Spleen (tissue), 11 donors: ENCODE measurements around the gene ZNF182. TPM values are rescaled to one million over a fixed set of nuclear protein-coding genes. Genes with fewer than 3 reads are reported as not detected.
"Not testable (repeated sequence)": the region's sequence is repeated elsewhere in the genome, so short reads cannot be mapped to it uniquely, and the experiment has no call there.

Experiments used
- DNase-seq: peaks from one replicate; pipeline ENCODE4 v3.0.0-alpha.2; 2020
- H3K27ac ChIP-seq, 8 donors: fragments of 200-600 bp; sonication (generic) in 7 of 8; 1 replicate in 4 of 8; 2 replicates in 4 of 8; pipeline versions ENCODE4 v1.5.0 to v1.8.0; 2016 to 2021; ENCODE audit warnings: inconsistent platforms in 4 of 8, mild to moderate bottlenecking in 4 of 8, moderate library complexity in 1 of 8
- H3K27me3 ChIP-seq, 7 donors: fragments of 200-600 bp; sonication (generic) in 6 of 7; replicated peaks in 1 of 7; 1 replicate in 4 of 7; 2 replicates in 3 of 7; pipeline versions ENCODE4 v1.5.0 to v1.8.0; 2016 to 2021; ENCODE audit warnings: inconsistent platforms in 3 of 7, mild to moderate bottlenecking in 1 of 7
- H3K36me3 ChIP-seq, 6 donors: fragments of 200-600 bp; sonication (generic) in 5 of 6; 1 replicate in 4 of 6; 2 replicates in 2 of 6; pipeline versions ENCODE4 v1.5.0 to v1.8.0; 2016 to 2021; ENCODE audit warnings: inconsistent platforms in 2 of 6
- H3K4me1 ChIP-seq, 6 donors: fragments of 200-600 bp; sonication (generic) in 5 of 6; 1 replicate in 3 of 6; 2 replicates in 3 of 6; pipeline versions ENCODE4 v1.5.0 to v1.8.0; 2016 to 2021; ENCODE audit warnings: inconsistent platforms in 3 of 6
- H3K4me3 ChIP-seq, 8 donors: fragments of 200-600 bp; sonication (generic) in 7 of 8; 1 replicate in 4 of 8; 2 replicates in 4 of 8; pipeline versions ENCODE4 v1.5.0 to v1.8.0; 2016 to 2021; ENCODE audit warnings: inconsistent platforms in 4 of 8, mild to moderate bottlenecking in 4 of 8, moderate library complexity in 2 of 8
- H3K9me3 ChIP-seq, 8 donors: fragments of 200-600 bp; sonication (generic) in 7 of 8; 1 replicate in 4 of 8; 2 replicates in 4 of 8; pipeline versions ENCODE4 v1.5.0 to v1.8.0; 2016 to 2021; ENCODE audit warnings: inconsistent platforms in 4 of 8
- POLR2A ChIP-seq, 3 donors: fragments of 450-650 bp; IDR thresholded peaks; one replicate each; pipeline ENCODE4 v1.5.1; 2017; ENCODE audit warnings: antibody characterized with exemption in 3 of 3, mild to moderate bottlenecking in 1 of 3
- POLR2AphosphoS5 ChIP-seq, 3 donors: sonication (generic); formaldehyde crosslinking; IDR thresholded peaks; one replicate each; pipeline ENCODE4 v1.5.1; 2017; ENCODE audit warnings: antibody characterized with exemption in 3 of 3
- WGBS, 5 donors: extraction: QIAGEN DNeasy Blood & Tissue Kit in 3 of 5; methylation state at CpG; one replicate each; pipeline versions ENCODE4 v1.1.5 to v1.1.7; 2013 to 2018; 5-methylcytosine and 5-hydroxymethylcytosine counted together
- intact Hi-C: fragments of 100-400 bp; cut with DNase I; formaldehyde crosslinking; loops from one replicate; pipeline ENCODE4 v1.15.0; 2023; ENCODE audit warnings: low total_unique reads
- polyA plus RNA-seq, 3 donors: library from polyadenylated mRNA; stranded (reverse); fragments of 200-250 nt; gene quantifications; one replicate each; pipeline ENCODE4 v1.2.1, GENCODE V29; 2013
- total RNA-seq, 7 donors: library from RNA; depleted of rRNA in 3 of 7; stranded (reverse); fragments of >200 nt in 3 of 7; fragmentation: NEBNext Ultra II Directional in 4 of 7; extraction: Animal tissue kit (Norgen Biotek cat#: 25700) in 4 of 7; gene quantifications; one replicate each; pipeline versions ENCODE4 v1.1.0 to v1.2.1, GENCODE V29; 2016 to 2021
- TF ChIP-seq, protein P1 (sequence below), 11 experiments: fragments of 200-600 bp in 7 of 11; fragments of 450-650 bp in 4 of 11; sonication (generic) in 4 of 11; IDR thresholded peaks in 8 of 11; conservative IDR thresholded peaks in 3 of 11; 1 replicate in 7 of 11; 2 replicates in 4 of 11; pipeline versions ENCODE4 v1.4.0 to v1.8.0; 2016 to 2021; ENCODE audit warnings: antibody characterized with exemption in 11 of 11, inconsistent platforms in 4 of 11, mild to moderate bottlenecking in 1 of 11
- donor health status: healthy with polysubstance abuse.
- donor health status: DM: no; HTN: no; CAD: no; lungs with moderate emphysema.
- donor health status: DM: no; HTN: no; CAD: no.
- donor health status: Bipolar disorder and iron deficiency.
- donor health status: healthy.
- donor health status: DM: no; HTN: no; CAD: no.
- donor health status: DM: yes; HTN: yes; CAD: no.

The ZNF182 gene
- total and polyA plus RNA-seq, 10 donors: 4.8 to 13.7 (median 7.6) TPM

- Histone ChIP-seq H3K4me3 (no peak overlapping the region), H3K27ac (no peak overlapping the region), H3K36me3 (peaks cover 6 to 64% (median 51%) of the 10 kb centered on the region in 6 donors), H3K9me3 (peaks cover 39 to 100% (median 95%) of the 10 kb centered on the region in 8 donors), H3K27me3 (no peaks in the 10 kb centered on the region), H3K4me1 (no peaks in the 10 kb centered on the region)
- WGBS, 5 donors: 92 to 98% (median 94%) methylated on average over 6 of the region's 6 CpGs
- DNase-seq: no peak
- TF ChIP-seq POLR2A (IDR thresholded peaks at IDR 0.05): no peak
- no peak for TF ChIP-seq POLR2AphosphoS5 (IDR thresholded peaks at IDR 0.05)
- TF ChIP-seq, protein P1, sequence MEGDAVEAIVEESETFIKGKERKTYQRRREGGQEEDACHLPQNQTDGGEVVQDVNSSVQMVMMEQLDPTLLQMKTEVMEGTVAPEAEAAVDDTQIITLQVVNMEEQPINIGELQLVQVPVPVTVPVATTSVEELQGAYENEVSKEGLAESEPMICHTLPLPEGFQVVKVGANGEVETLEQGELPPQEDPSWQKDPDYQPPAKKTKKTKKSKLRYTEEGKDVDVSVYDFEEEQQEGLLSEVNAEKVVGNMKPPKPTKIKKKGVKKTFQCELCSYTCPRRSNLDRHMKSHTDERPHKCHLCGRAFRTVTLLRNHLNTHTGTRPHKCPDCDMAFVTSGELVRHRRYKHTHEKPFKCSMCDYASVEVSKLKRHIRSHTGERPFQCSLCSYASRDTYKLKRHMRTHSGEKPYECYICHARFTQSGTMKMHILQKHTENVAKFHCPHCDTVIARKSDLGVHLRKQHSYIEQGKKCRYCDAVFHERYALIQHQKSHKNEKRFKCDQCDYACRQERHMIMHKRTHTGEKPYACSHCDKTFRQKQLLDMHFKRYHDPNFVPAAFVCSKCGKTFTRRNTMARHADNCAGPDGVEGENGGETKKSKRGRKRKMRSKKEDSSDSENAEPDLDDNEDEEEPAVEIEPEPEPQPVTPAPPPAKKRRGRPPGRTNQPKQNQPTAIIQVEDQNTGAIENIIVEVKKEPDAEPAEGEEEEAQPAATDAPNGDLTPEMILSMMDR (IDR thresholded peaks at IDR 0.05 in 8 of 11, conservative IDR thresholded peaks at IDR 0.05 in 3 of 11): no peak
- intact Hi-C loops: no loop called here
Measured at GRCh38 chrX:47976254-47977151, 27.3 kb downstream of the ZNF182 start.

- intact Hi-C loops: no loop called here
- Histone ChIP-seq H3K4me3 (no peak overlapping the region), H3K27me3 (no peaks in the 10 kb centered on the region), H3K9me3 (peaks cover 35 to 97% (median 71%) of the 10 kb centered on the region in 8 donors), H3K27ac (no peak overlapping the region), H3K4me1 (no peaks in the 10 kb centered on the region), H3K36me3 (peaks cover 3 to 31% (median 19%) of the 10 kb centered on the region in 6 donors)
- WGBS, 5 donors: 86 to 98% (median 94%) methylated on average over 3 of the region's 3 CpGs
- TF ChIP-seq, protein P1 (IDR thresholded peaks at IDR 0.05 in 8 of 11, conservative IDR thresholded peaks at IDR 0.05 in 3 of 11): no peak
- TF ChIP-seq POLR2A (IDR thresholded peaks at IDR 0.05) (no peak), POLR2AphosphoS5 (IDR thresholded peaks at IDR 0.05) (no peak)
- DNase-seq: no peak
Measured at GRCh38 chrX:47973235-47973634, 30.6 kb downstream of the ZNF182 start.

DNA sequence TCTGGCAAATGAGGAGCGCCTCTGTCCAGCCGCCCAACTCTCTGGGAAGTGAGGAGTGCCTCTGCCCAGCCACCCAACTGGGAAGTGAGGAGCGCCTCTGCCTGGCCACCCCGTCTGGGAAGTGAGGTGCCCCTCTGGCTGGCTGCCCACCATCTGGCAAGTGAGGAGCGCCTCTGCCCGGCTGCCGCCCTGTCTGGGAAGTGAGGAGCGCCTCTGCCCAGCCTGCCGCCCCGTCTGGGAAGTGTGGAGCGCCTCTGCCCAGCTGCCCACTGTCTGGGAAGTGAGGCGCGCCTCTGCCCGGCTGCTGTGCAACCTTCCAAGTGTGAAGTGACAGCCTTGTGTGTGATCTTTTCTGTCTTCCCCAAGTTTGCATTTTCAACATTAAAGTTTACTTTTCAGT is 38.3 kb downstream of the ZNF182 start:
- peaks cover 0 to 56% (median 6%) of the 10 kb centered on the region in 8 donors for H3K9me3 ChIP-seq
- 76 to 97% (median 95%) methylated on average over 7 to 14 of the region's 14 CpGs for whole genome bisulfite sequencing, 5 donors
- intact Hi-C loops: not testable (repeated sequence)

DNA sequence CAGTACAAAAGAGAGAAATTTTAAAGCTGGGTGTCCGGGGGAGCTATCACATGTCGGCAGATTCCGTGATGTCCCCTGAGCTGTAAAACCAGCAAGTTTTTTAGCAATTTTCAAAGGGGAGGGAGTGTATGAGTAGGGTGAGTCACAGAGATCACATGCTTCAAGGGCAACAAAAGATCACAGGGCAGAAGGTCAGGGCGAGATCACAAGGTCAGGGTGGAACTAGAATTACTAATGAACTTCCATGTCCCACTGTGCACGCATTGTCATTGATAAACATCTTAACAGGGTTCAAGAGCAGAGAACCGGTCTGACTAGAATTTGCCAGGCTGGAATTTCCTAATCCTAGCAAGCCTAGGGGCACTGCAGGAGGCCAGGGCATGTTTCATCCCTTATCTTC is 42.0 kb downstream of the ZNF182 start:
- 78 to 95% (median 86%) methylated on average over 5 to 6 of the region's 6 CpGs for WGBS, 5 donors

More for the DNA sequence above, 38.3 kb downstream of the ZNF182 start:
- DNase-seq, H3K4me3 ChIP-seq, H3K27ac ChIP-seq, H3K4me1 ChIP-seq, H3K27me3 ChIP-seq, H3K36me3 ChIP-seq: not testable (repeated sequence)

DNA sequence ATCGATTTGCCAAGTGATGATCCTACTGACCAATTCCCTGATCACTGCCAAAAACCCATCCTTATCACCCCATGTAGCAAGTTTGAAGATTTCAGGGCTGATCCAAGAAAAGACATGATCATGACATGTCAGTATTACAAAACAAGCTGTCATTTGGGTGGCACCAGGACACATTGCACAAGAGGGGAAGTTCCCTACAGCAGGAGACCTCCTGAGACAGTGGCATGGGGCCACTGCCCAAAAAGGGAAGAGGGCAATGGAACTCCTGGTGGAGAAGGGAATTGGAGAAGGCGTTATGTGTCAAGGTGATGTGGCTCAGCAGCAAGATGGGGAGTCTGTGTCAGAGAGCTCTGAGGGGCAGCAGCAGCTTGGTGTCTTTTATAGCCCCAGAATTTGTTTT is 43.4 kb downstream of the ZNF182 start:
- intact Hi-C loops: no loop called here
- no peaks in the 10 kb centered on the region for H3K4me1 ChIP-seq
- H3K4me3 ChIP-seq: no peak overlapping the region
- no peaks in the 10 kb centered on the region for H3K27me3 ChIP-seq
- WGBS, 5 donors: 57 to 81% (median 63%) methylated on average over 1 to 2 of the region's 2 CpGs
- TF ChIP-seq POLR2AphosphoS5 (IDR thresholded peaks at IDR 0.05) (no peak), POLR2A (IDR thresholded peaks at IDR 0.05) (no peak)
- TF ChIP-seq, protein P1 (IDR thresholded peaks at IDR 0.05 in 8 of 11, conservative IDR thresholded peaks at IDR 0.05 in 3 of 11): no peak
- H3K27ac ChIP-seq: no peak overlapping the region
- H3K36me3 ChIP-seq: no peaks in the 10 kb centered on the region
- H3K9me3 ChIP-seq: peaks cover 0 to 15% (median 0%) of the 10 kb centered on the region in 8 donors
- DNase-seq: no peak

More for the DNA sequence above, 42.0 kb downstream of the ZNF182 start:
- DNase-seq, H3K4me1 ChIP-seq, H3K36me3 ChIP-seq, intact Hi-C loops, H3K27ac ChIP-seq, H3K27me3 ChIP-seq, H3K4me3 ChIP-seq: not testable (repeated sequence)
- H3K9me3 ChIP-seq: peaks cover 0 to 24% (median 2%) of the 10 kb centered on the region in 8 donors
